ENCODE data around the gene ETF1.

ETF1 gene

DNA sequence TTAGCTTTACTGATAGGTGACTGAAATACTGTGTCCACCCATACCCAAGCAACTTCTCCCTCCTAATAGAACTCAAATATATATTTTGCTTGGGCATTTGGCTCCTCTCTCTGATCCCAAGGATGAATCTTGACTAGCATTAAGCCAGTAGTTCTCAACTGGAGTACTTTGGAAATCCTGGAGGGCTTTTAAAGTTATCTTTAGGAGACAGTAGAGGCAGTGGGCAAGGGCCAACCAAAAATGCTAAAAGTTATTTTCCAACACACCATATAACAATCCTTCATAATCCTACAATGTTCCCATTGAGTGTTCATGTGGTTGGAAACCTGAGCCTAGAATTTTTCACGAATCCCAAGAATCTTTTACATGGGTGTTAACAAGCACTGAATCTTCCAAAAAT, 11.1 kb upstream of the ETF1 start:
- TF ChIP-seq, protein P1, sequence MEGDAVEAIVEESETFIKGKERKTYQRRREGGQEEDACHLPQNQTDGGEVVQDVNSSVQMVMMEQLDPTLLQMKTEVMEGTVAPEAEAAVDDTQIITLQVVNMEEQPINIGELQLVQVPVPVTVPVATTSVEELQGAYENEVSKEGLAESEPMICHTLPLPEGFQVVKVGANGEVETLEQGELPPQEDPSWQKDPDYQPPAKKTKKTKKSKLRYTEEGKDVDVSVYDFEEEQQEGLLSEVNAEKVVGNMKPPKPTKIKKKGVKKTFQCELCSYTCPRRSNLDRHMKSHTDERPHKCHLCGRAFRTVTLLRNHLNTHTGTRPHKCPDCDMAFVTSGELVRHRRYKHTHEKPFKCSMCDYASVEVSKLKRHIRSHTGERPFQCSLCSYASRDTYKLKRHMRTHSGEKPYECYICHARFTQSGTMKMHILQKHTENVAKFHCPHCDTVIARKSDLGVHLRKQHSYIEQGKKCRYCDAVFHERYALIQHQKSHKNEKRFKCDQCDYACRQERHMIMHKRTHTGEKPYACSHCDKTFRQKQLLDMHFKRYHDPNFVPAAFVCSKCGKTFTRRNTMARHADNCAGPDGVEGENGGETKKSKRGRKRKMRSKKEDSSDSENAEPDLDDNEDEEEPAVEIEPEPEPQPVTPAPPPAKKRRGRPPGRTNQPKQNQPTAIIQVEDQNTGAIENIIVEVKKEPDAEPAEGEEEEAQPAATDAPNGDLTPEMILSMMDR (IDR thresholded peaks at IDR 0.05; ENCODE audit: poor library complexity, severe bottlenecking), result no peak
- peak; percentile 3; the same call in 1 of the 3 replicates for ATAC-seq (ENCODE audit: low read depth)
- Histone ChIP-seq H3K4me3 (ENCODE audit: severe bottlenecking) (no peak overlapping the region), H3K36me3 (ENCODE audit: low read depth) (peaks cover 57% of the 10 kb centered on the region), H3K9me3 (ENCODE audit: severe bottlenecking) (no peaks in the 10 kb centered on the region), H3K4me1 (ENCODE audit: insufficient read depth, poor library complexity, severe bottlenecking) (no peaks in the 10 kb centered on the region), H3K27me3 (ENCODE audit: insufficient read depth, poor library complexity, severe bottlenecking) (no peaks in the 10 kb centered on the region), H3K27ac (ENCODE audit: poor library complexity, severe bottlenecking) (no peak overlapping the region)
- DNase-seq (ENCODE audit: low spot score), result no peak

DNA sequence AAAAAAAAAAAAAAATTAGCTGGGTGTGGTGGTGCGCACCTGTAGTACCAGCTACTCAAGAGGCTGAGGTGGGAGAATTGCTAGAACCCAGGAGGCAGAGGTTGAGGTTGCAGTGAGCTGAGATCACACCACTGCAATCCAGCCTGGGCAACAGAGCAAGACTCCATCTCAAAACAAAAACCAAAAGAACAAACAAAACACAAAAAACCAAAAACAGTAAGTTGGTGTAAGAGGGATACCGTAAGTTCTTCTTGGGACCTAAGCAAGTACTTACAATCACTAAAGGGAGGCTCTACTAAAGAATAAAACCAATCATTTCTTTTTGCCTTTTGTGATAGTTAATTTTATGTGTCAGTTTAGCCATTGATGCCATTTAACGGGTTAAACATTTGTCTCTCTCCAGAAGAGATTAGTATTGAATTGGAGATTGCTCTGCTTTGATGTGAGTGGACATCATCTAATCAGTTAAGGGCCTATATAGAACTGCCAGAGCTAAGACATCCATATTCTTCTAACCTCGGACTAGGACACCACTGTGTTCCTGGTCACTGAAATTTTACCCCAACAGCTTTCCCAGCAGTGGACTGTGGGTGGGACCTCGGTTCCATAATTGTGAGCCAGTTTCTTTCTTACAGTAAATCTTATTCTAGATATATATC, 10.5 kb upstream of the ETF1 start:
- Histone ChIP-seq H3K27ac (ENCODE audit: poor library complexity, severe bottlenecking) (no peak overlapping the region), H3K4me3 (ENCODE audit: severe bottlenecking) (no peak overlapping the region), H3K9me3 (ENCODE audit: severe bottlenecking) (no peaks in the 10 kb centered on the region), H3K27me3 (ENCODE audit: insufficient read depth, poor library complexity, severe bottlenecking) (no peaks in the 10 kb centered on the region), H3K36me3 (ENCODE audit: low read depth) (peaks cover 57% of the 10 kb centered on the region), H3K4me1 (ENCODE audit: insufficient read depth, poor library complexity, severe bottlenecking) (no peaks in the 10 kb centered on the region)
- TF ChIP-seq, protein P1 (IDR thresholded peaks at IDR 0.05; ENCODE audit: poor library complexity, severe bottlenecking), result no peak
- DNase-seq (ENCODE audit: low spot score), result no peak
- ATAC-seq (ENCODE audit: low read depth), result peak; percentile 2; the same call in 1 of the 3 replicates

DNA sequence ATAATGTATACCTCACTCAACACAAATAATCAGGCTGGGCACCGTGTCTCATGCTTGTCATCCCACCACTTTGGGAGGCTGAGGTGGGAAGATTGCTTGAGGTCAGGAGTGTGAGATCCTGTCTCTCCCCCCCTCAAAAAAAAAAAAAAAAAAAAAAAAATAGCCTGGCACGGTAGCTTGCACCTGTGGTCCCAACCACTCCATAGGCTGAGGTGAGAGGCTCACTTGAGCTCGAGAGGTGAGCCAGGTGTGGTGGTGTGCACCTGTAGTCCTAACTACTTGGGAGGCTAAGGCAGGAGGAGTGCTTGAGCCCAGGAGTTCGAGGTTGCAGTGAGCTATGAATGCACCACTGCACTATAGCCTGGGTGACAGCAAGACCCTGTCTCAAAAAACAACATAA, 9.6 kb upstream of the ETF1 start:
- TF ChIP-seq, protein P1 (IDR thresholded peaks at IDR 0.05; ENCODE audit: poor library complexity, severe bottlenecking), result no peak
- ATAC-seq (ENCODE audit: low read depth), result no peak
- no peaks in the 10 kb centered on the region for H3K27me3 ChIP-seq (ENCODE audit: insufficient read depth, poor library complexity, severe bottlenecking)
- no peak overlapping the region for H3K27ac ChIP-seq (ENCODE audit: poor library complexity, severe bottlenecking)
- no peaks in the 10 kb centered on the region for H3K9me3 ChIP-seq (ENCODE audit: severe bottlenecking)
- no peaks in the 10 kb centered on the region for H3K4me1 ChIP-seq (ENCODE audit: insufficient read depth, poor library complexity, severe bottlenecking)
- no peak overlapping the region for H3K4me3 ChIP-seq (ENCODE audit: severe bottlenecking)
- peaks cover 52% of the 10 kb centered on the region for H3K36me3 ChIP-seq (ENCODE audit: low read depth)
- DNase-seq (ENCODE audit: low spot score), result no peak

DNA sequence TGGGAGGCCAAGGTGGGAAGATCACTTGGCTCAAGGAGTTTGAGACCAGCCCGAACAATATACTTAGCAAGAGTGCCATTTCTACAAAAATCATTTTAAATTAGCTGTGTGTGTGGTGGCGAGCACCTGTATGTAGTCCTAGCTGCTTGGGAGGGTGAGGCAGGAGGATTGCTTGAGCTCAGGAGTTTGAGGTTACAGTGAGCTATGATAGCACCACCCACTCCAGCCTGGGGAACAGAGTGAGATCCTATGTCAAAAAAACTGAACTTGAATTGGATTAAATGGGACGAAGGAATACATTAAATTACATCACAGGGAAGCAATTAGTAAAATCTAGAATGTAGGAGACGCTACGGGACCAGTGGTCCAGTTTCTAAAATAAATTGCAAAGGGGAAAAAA, 6.4 kb upstream of the ETF1 start:
- peaks cover 19% of the 10 kb centered on the region for H3K36me3 ChIP-seq (ENCODE audit: low read depth)
- H3K27me3 ChIP-seq (ENCODE audit: insufficient read depth, poor library complexity, severe bottlenecking), result no peaks in the 10 kb centered on the region
- TF ChIP-seq, protein P1 (IDR thresholded peaks at IDR 0.05; ENCODE audit: poor library complexity, severe bottlenecking), result no peak
- H3K27ac ChIP-seq (ENCODE audit: poor library complexity, severe bottlenecking), result no peak overlapping the region
- H3K9me3 ChIP-seq (ENCODE audit: severe bottlenecking), result no peaks in the 10 kb centered on the region
- H3K4me1 ChIP-seq (ENCODE audit: insufficient read depth, poor library complexity, severe bottlenecking), result peaks cover 17% of the 10 kb centered on the region
- no peak for DNase-seq (ENCODE audit: low spot score)
- ATAC-seq (ENCODE audit: low read depth), result no peak
- H3K4me3 ChIP-seq (ENCODE audit: severe bottlenecking), result no peak overlapping the region

DNA sequence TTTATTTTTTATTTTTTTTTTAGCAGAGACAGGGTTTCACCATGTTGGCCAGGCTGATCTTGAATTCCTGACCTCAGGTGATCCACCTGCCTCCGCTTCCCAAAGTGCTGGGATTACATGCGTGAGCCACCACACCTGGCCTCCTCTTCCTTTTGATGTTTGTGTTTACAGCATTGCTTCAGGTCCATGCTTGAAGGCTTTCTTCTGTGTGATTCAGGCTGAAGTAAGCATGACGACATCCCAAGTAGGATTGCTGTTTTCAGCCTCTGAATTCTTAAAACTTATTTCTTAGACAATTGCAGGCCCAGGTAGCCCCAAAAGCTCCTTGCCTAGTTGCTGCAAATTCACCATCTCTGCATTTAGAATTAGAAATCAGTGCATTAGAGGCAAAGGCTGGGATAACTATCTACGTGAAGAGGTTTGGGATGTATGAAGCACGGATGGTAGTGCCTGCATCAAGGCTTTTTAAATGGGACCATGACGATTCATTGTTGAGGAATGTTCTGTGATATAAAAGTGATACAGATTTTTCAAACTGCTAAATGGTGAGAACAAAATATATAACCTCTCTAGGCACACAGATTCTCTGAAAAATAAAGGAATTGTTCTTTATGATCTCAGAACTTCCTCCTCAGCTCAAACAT, 3.0 kb upstream of the ETF1 start:
- H3K27me3 ChIP-seq (ENCODE audit: insufficient read depth, poor library complexity, severe bottlenecking), result no peaks in the 10 kb centered on the region
- H3K4me3 ChIP-seq (ENCODE audit: severe bottlenecking), result no peak overlapping the region
- H3K27ac ChIP-seq (ENCODE audit: poor library complexity, severe bottlenecking), result peak overlapping the region; percentile 32
- H3K4me1 ChIP-seq (ENCODE audit: insufficient read depth, poor library complexity, severe bottlenecking), result peaks cover 23% of the 10 kb centered on the region
- ATAC-seq (ENCODE audit: low read depth) (peak; percentile 16; the same call in 2 of the 3 replicates), DNase-seq (ENCODE audit: low spot score) (no peak)
- no peaks in the 10 kb centered on the region for H3K9me3 ChIP-seq (ENCODE audit: severe bottlenecking)
- peaks cover 25% of the 10 kb centered on the region for H3K36me3 ChIP-seq (ENCODE audit: low read depth)
- TF ChIP-seq, protein P1 (IDR thresholded peaks at IDR 0.05; ENCODE audit: poor library complexity, severe bottlenecking), result no peak

All from RWPE2 (cell line).